Measurements from ENCODE around the gene TMEM125.

- TF ChIP-seq CTCF (IDR thresholded peaks at IDR 0.05 in 2 of 3, conservative IDR thresholded peaks at IDR 0.05 in 1 of 3; ENCODE audit: control insufficient read depth in 2 of 3, extremely low read depth in 1 of 3, insufficient read depth in 1 of 3, low read depth in 3 of 3, low read length in 3 of 3) (no peak), SMAD5 (IDR thresholded peaks at IDR 0.05; ENCODE audit: low read depth) (no peak), TCF7 (IDR thresholded peaks at IDR 0.05; ENCODE audit: borderline replicate concordance) (no peak), MAX (IDR thresholded peaks at IDR 0.05; ENCODE audit: low read depth, low read length) (no peak), ZZZ3 (IDR thresholded peaks at IDR 0.05; ENCODE audit: control insufficient read depth, insufficient read length, low read depth) (no peak)
Observed at GRCh38 chr1:43284546-43285110, 14.8 kb downstream of the TMEM125 start.

All from GM12878 (cell line).